ENCODE results near the gene LMNTD2. TPM values are rescaled to one million over a fixed set of nuclear protein-coding genes. Genes with fewer than 3 reads are reported as not detected.

The LMNTD2 gene
- 1.5 TPM for polyA plus RNA-seq (2013, experiment 1 of 4)
- 0.98 TPM for polyA plus RNA-seq (2013, experiment 2 of 4)
- polyA plus RNA-seq (2013, experiment 3 of 4) = 1.7 TPM
- polyA plus RNA-seq (2013, experiment 4 of 4) = 1.9 TPM

- WGBS, 2 experiments = 1% methylated on average over 95 of the region's 95 CpGs
- Histone ChIP-seq H3K27ac (ENCODE audit: insufficient read depth, low read depth, low read length, poor library complexity, severe bottlenecking) (no peak within 1 kb of the TSS), H3K27me3 (ENCODE audit: control insufficient read depth, insufficient read depth, low read length, poor library complexity, severe bottlenecking) (peaks cover 60% of the 10 kb centered on the region), H3K4me3 (ENCODE audit: insufficient read depth, low read depth, low read length) (peak within 1 kb of the TSS; percentile 77), H3K9me3 (ENCODE audit: control insufficient read depth, low read length) (no peaks in the 10 kb centered on the region), H3K4me1 (ENCODE audit: control insufficient read depth, insufficient read depth, low read length) (peaks cover 15% of the 10 kb centered on the region), H3K36me3 (ENCODE audit: control insufficient read depth, insufficient read depth, low read length) (no peaks in the 10 kb centered on the region)
Observed at GRCh38 chr11:560305-561147, at the start of gene LMNTD2, which contains the start of gene RASSF7. Gene LMNTD2, minus strand, starts transcription at chr11:560738. Its CDS starts 22 bp downstream, at chr11:560716. Gene RASSF7, plus strand, starts transcription at chr11:560970. Its CDS starts 799 bp downstream, at chr11:561769.

GRCh38 chr11:609341-609811 is 48.8 kb upstream of the LMNTD2 start:
- H3K4me3 ChIP-seq (ENCODE audit: insufficient read depth, low read depth, low read length) = no peak overlapping the region
- no peak overlapping the region for H3K27ac ChIP-seq (ENCODE audit: insufficient read depth, low read depth, low read length, poor library complexity, severe bottlenecking)
- H3K36me3 ChIP-seq (ENCODE audit: control insufficient read depth, insufficient read depth, low read length) = peaks cover 47% of the 10 kb centered on the region
- H3K9me3 ChIP-seq (ENCODE audit: control insufficient read depth, low read length) = no peaks in the 10 kb centered on the region
- no peaks in the 10 kb centered on the region for H3K4me1 ChIP-seq (ENCODE audit: control insufficient read depth, insufficient read depth, low read length)
- H3K27me3 ChIP-seq (ENCODE audit: control insufficient read depth, insufficient read depth, low read length, poor library complexity, severe bottlenecking) = no peaks in the 10 kb centered on the region
- WGBS, 2 experiments = 95 to 96% methylated on average over 28 of the region's 28 CpGs

GRCh38 chr11:608791-609251 is 48.3 kb upstream of the LMNTD2 start:
- H3K9me3 ChIP-seq (ENCODE audit: control insufficient read depth, low read length) = no peaks in the 10 kb centered on the region
- no peak overlapping the region for H3K4me3 ChIP-seq (ENCODE audit: insufficient read depth, low read depth, low read length)
- no peaks in the 10 kb centered on the region for H3K27me3 ChIP-seq (ENCODE audit: control insufficient read depth, insufficient read depth, low read length, poor library complexity, severe bottlenecking)
- no peaks in the 10 kb centered on the region for H3K4me1 ChIP-seq (ENCODE audit: control insufficient read depth, insufficient read depth, low read length)
- WGBS, 2 experiments = 94% methylated on average over 28 of the region's 28 CpGs
- H3K36me3 ChIP-seq (ENCODE audit: control insufficient read depth, insufficient read depth, low read length) = peaks cover 52% of the 10 kb centered on the region
- H3K27ac ChIP-seq (ENCODE audit: insufficient read depth, low read depth, low read length, poor library complexity, severe bottlenecking) = no peak overlapping the region

GRCh38 chr11:607971-608659 is 47.6 kb upstream of the LMNTD2 start:
- H3K27me3 ChIP-seq (ENCODE audit: control insufficient read depth, insufficient read depth, low read length, poor library complexity, severe bottlenecking) = no peaks in the 10 kb centered on the region
- no peaks in the 10 kb centered on the region for H3K9me3 ChIP-seq (ENCODE audit: control insufficient read depth, low read length)
- no peaks in the 10 kb centered on the region for H3K4me1 ChIP-seq (ENCODE audit: control insufficient read depth, insufficient read depth, low read length)
- H3K36me3 ChIP-seq (ENCODE audit: control insufficient read depth, insufficient read depth, low read length) = peaks cover 53% of the 10 kb centered on the region
- 95 to 96% methylated on average over 45 of the region's 45 CpGs for WGBS, 2 experiments
- no peak overlapping the region for H3K27ac ChIP-seq (ENCODE audit: insufficient read depth, low read depth, low read length, poor library complexity, severe bottlenecking)
- H3K4me3 ChIP-seq (ENCODE audit: insufficient read depth, low read depth, low read length) = no peak overlapping the region

GRCh38 chr11:607020-607780 is 46.7 kb upstream of the LMNTD2 start:
- Histone ChIP-seq H3K9me3 (ENCODE audit: control insufficient read depth, low read length) (no peaks in the 10 kb centered on the region), H3K36me3 (ENCODE audit: control insufficient read depth, insufficient read depth, low read length) (peaks cover 53% of the 10 kb centered on the region), H3K27ac (ENCODE audit: insufficient read depth, low read depth, low read length, poor library complexity, severe bottlenecking) (no peak overlapping the region), H3K4me1 (ENCODE audit: control insufficient read depth, insufficient read depth, low read length) (no peaks in the 10 kb centered on the region), H3K27me3 (ENCODE audit: control insufficient read depth, insufficient read depth, low read length, poor library complexity, severe bottlenecking) (no peaks in the 10 kb centered on the region), H3K4me3 (ENCODE audit: insufficient read depth, low read depth, low read length) (no peak overlapping the region)
- WGBS, 2 experiments = 96 to 97% methylated on average over 35 of the region's 35 CpGs

GRCh38 chr11:606245-606644 is 45.7 kb upstream of the LMNTD2 start:
- H3K4me1 ChIP-seq (ENCODE audit: control insufficient read depth, insufficient read depth, low read length) = no peaks in the 10 kb centered on the region
- H3K27me3 ChIP-seq (ENCODE audit: control insufficient read depth, insufficient read depth, low read length, poor library complexity, severe bottlenecking) = no peaks in the 10 kb centered on the region
- H3K4me3 ChIP-seq (ENCODE audit: insufficient read depth, low read depth, low read length) = no peak overlapping the region
- H3K36me3 ChIP-seq (ENCODE audit: control insufficient read depth, insufficient read depth, low read length) = peaks cover 59% of the 10 kb centered on the region
- H3K27ac ChIP-seq (ENCODE audit: insufficient read depth, low read depth, low read length, poor library complexity, severe bottlenecking) = no peak overlapping the region
- H3K9me3 ChIP-seq (ENCODE audit: control insufficient read depth, low read length) = no peaks in the 10 kb centered on the region
- 95 to 97% methylated on average over 19 of the region's 19 CpGs for WGBS, 2 experiments

- Histone ChIP-seq H3K4me3 (ENCODE audit: insufficient read depth, low read depth, low read length) (no peak overlapping the region), H3K36me3 (ENCODE audit: control insufficient read depth, insufficient read depth, low read length) (peaks cover 64% of the 10 kb centered on the region), H3K27me3 (ENCODE audit: control insufficient read depth, insufficient read depth, low read length, poor library complexity, severe bottlenecking) (no peaks in the 10 kb centered on the region), H3K27ac (ENCODE audit: insufficient read depth, low read depth, low read length, poor library complexity, severe bottlenecking) (no peak overlapping the region), H3K4me1 (ENCODE audit: control insufficient read depth, insufficient read depth, low read length) (no peaks in the 10 kb centered on the region), H3K9me3 (ENCODE audit: control insufficient read depth, low read length) (no peaks in the 10 kb centered on the region)
- WGBS, 2 experiments = 95 to 97% methylated on average over 33 of the region's 33 CpGs
Observed at GRCh38 chr11:605286-606129, 45.0 kb upstream of the LMNTD2 start.

- Histone ChIP-seq H3K4me1 (ENCODE audit: control insufficient read depth, insufficient read depth, low read length) (no peaks in the 10 kb centered on the region), H3K27me3 (ENCODE audit: control insufficient read depth, insufficient read depth, low read length, poor library complexity, severe bottlenecking) (no peaks in the 10 kb centered on the region), H3K36me3 (ENCODE audit: control insufficient read depth, insufficient read depth, low read length) (peaks cover 60% of the 10 kb centered on the region), H3K9me3 (ENCODE audit: control insufficient read depth, low read length) (no peaks in the 10 kb centered on the region), H3K27ac (ENCODE audit: insufficient read depth, low read depth, low read length, poor library complexity, severe bottlenecking) (no peak overlapping the region), H3K4me3 (ENCODE audit: insufficient read depth, low read depth, low read length) (no peak overlapping the region)
- 93 to 95% methylated on average over 13 of the region's 13 CpGs for WGBS, 2 experiments
Observed at GRCh38 chr11:603154-603553, 42.6 kb upstream of the LMNTD2 start.

GRCh38 chr11:601573-602245 is 41.2 kb upstream of the LMNTD2 start:
- H3K27ac ChIP-seq (ENCODE audit: insufficient read depth, low read depth, low read length, poor library complexity, severe bottlenecking) = no peak overlapping the region
- no peaks in the 10 kb centered on the region for H3K4me1 ChIP-seq (ENCODE audit: control insufficient read depth, insufficient read depth, low read length)
- peaks cover 50% of the 10 kb centered on the region for H3K36me3 ChIP-seq (ENCODE audit: control insufficient read depth, insufficient read depth, low read length)
- 94 to 96% methylated on average over 23 of the region's 23 CpGs for WGBS, 2 experiments
- no peak overlapping the region for H3K4me3 ChIP-seq (ENCODE audit: insufficient read depth, low read depth, low read length)
- H3K27me3 ChIP-seq (ENCODE audit: control insufficient read depth, insufficient read depth, low read length, poor library complexity, severe bottlenecking) = no peaks in the 10 kb centered on the region
- no peaks in the 10 kb centered on the region for H3K9me3 ChIP-seq (ENCODE audit: control insufficient read depth, low read length)
